GM23338 (cell line): ENCODE results near the gene KCNMA1.

Experiments
- EZH2 ChIP-seq: fragments of 200-600 bp; sonication (generic); IDR thresholded peaks from one replicate; pipeline ENCODE4 v1.8.0; 2017; ENCODE audit warnings: antibody characterized with exemption, mild to moderate bottlenecking, low read depth; ENCODE audit not compliant: unreplicated experiment
- EZH2phosphoT487 ChIP-seq: fragments of 200-600 bp; sonication (generic); IDR thresholded peaks from one replicate; pipeline ENCODE4 v1.8.1; 2018; ENCODE audit warnings: antibody characterized with exemption; ENCODE audit not compliant: unreplicated experiment
- POLR2AphosphoS5 ChIP-seq: IDR thresholded peaks from 2 replicates; pipeline ENCODE4 v1.6.1; 2016; ENCODE audit warnings: antibody characterized with exemption, low read depth
- REST ChIP-seq: IDR thresholded peaks from one replicate; pipeline ENCODE4 v1.6.1; 2018; ENCODE audit warnings: antibody characterized with exemption; ENCODE audit not compliant: unreplicated experiment
- TF ChIP-seq, protein P1 (sequence below), 2 experiments: fragments of 200-600 bp in 1 of 2; sonication (generic) in 1 of 2; conservative IDR thresholded peaks; 2 replicates each; pipeline versions ENCODE4 v1.5.1 to v1.6.1; 2016 to 2017; ENCODE audit warnings: antibody characterized with exemption in 2 of 2, low read depth in 2 of 2, mild to moderate bottlenecking in 2 of 2, moderate library complexity in 1 of 2

DNA sequence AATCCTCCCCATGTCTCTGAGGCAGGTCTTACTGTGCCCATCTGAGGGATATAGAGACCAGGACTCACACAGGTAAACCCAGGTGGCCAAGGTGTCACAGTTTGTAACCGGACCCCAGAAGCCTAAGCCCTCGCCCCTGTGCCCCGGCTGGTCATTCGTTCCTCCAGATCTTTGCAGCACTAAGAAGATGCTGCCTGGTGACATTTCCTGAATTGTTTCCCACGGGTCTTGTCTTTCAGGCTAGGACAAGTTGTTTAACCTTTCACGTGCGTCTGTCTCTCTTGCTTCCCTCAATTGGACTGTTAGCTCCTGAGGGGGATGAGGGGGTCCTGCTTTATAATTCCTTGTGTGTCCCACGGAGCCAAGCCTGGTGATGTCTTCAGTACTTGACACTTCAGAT is 158.0 kb downstream of the KCNMA1 start:
- TF ChIP-seq, protein P1, sequence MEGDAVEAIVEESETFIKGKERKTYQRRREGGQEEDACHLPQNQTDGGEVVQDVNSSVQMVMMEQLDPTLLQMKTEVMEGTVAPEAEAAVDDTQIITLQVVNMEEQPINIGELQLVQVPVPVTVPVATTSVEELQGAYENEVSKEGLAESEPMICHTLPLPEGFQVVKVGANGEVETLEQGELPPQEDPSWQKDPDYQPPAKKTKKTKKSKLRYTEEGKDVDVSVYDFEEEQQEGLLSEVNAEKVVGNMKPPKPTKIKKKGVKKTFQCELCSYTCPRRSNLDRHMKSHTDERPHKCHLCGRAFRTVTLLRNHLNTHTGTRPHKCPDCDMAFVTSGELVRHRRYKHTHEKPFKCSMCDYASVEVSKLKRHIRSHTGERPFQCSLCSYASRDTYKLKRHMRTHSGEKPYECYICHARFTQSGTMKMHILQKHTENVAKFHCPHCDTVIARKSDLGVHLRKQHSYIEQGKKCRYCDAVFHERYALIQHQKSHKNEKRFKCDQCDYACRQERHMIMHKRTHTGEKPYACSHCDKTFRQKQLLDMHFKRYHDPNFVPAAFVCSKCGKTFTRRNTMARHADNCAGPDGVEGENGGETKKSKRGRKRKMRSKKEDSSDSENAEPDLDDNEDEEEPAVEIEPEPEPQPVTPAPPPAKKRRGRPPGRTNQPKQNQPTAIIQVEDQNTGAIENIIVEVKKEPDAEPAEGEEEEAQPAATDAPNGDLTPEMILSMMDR (conservative IDR thresholded peaks at IDR 0.05; ENCODE audit: low read depth in 2 of 2), result no peak
- TF ChIP-seq REST, result no peak
- no peak for TF ChIP-seq POLR2AphosphoS5
- TF ChIP-seq EZH2phosphoT487, result no peak
- no peak for TF ChIP-seq EZH2
